Gastrocnemius medialis (tissue), 4 donors: ENCODE measurements around the gene NAV1. TPM values are rescaled to one million over a fixed set of nuclear protein-coding genes. Genes with fewer than 3 reads are reported as not detected.

Experiments
- ATAC-seq, 2 donors: fragments of 150-250 bp; one replicate each; pipeline ENCODE4 v1.9.1; 2016
- DNase-seq, 2 donors: peaks; one replicate each; pipeline ENCODE4 v3.0.0-alpha.2; 2019
- H3K27ac ChIP-seq, 4 donors: fragments of 200-600 bp; sonication (generic); 1 replicate in 1 of 4; 2 replicates in 3 of 4; pipeline ENCODE4 v1.5.1; 2016 to 2018; ENCODE audit warnings: mild to moderate bottlenecking in 2 of 4, moderate library complexity in 1 of 4
- H3K27me3 ChIP-seq, 3 donors: fragments of 200-600 bp; sonication (generic) in 2 of 3; 1 replicate in 1 of 3; 2 replicates in 2 of 3; pipeline versions ENCODE4 v1.5.1 to v1.6.0; 2016 to 2019; ENCODE audit warnings: mild to moderate bottlenecking in 1 of 3, moderate library complexity in 1 of 3
- H3K36me3 ChIP-seq, 2 donors: fragments of 200-600 bp; sonication (generic) in 1 of 2; one replicate each; pipeline ENCODE4 v1.5.1; 2017 to 2018
- H3K4me1 ChIP-seq, 2 donors: fragments of 200-600 bp; sonication (generic) in 1 of 2; one replicate each; pipeline ENCODE4 v1.5.1; 2016 to 2017; ENCODE audit warnings: mild to moderate bottlenecking in 2 of 2
- H3K4me3 ChIP-seq, 4 donors: fragments of 200-600 bp; sonication (generic) in 3 of 4; 1 replicate in 1 of 4; 2 replicates in 3 of 4; pipeline ENCODE4 v1.5.1; 2016 to 2019; ENCODE audit warnings: mild to moderate bottlenecking in 2 of 4
- H3K9me3 ChIP-seq, 3 donors: fragments of 200-600 bp; sonication (generic) in 2 of 3; 1 replicate in 1 of 3; 2 replicates in 2 of 3; pipeline ENCODE4 v1.5.1; 2016 to 2019
- POLR2A ChIP-seq, 2 donors: fragments of 450-650 bp; IDR thresholded peaks; one replicate each; pipeline ENCODE4 v1.6.1; 2017; ENCODE audit warnings: antibody characterized with exemption in 2 of 2, mild to moderate bottlenecking in 2 of 2, moderate library complexity in 2 of 2
- in situ Hi-C, 4 donors: fragments of 200-750 bp; cut with MboI; loops; one replicate each; pipeline versions ENCODE4 v1.15.0 to v1.8.0; 2017; ENCODE audit warnings: low sequenced_read_pairs in 4 of 4
- intact Hi-C: fragments of 100-400 bp; cut with DNase I; formaldehyde crosslinking; loops from one replicate; pipeline ENCODE4 v1.15.1; 2023; ENCODE audit warnings: low total_unique reads
- total RNA-seq, 4 donors: library from RNA; depleted of rRNA; stranded (reverse); fragments of >200 nt; gene quantifications; one replicate each; pipeline versions ENCODE4 v1.1.0 to v1.2.3, GENCODE V29; 2016
- TF ChIP-seq, protein P1 (sequence below), 5 experiments: fragments of 450-650 bp in 3 of 5; fragments of 200-600 bp in 2 of 5; sonication (generic) in 2 of 5; IDR thresholded peaks in 4 of 5; conservative IDR thresholded peaks in 1 of 5; 1 replicate in 4 of 5; 2 replicates in 1 of 5; pipeline ENCODE4 v1.5.1; 2016 to 2019; ENCODE audit warnings: antibody characterized with exemption in 5 of 5, mild to moderate bottlenecking in 3 of 5, moderate library complexity in 3 of 5

Gene NAV1
- total RNA-seq, 4 donors from 2014 or later, result 4.2 to 9.1 (median 7.1) TPM

DNA sequence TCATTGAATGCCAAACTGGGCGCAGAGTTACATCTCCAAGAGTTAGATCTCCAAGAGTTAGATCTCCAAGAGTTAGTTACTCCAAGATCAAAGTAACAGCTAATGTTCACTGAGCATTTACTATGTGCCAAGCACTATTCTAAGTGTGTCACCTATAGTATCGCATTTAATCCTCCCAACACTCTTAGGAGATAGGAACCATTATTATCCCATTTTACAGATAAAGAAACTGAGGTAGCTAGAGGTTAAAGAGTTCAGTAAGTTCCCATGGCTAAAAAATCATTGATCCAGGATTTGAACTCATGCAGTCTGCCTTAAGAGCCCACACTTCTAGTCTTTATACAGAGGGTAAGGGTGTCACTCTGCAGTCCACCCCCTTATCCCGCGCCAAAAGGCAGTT, 1.5 kb upstream of the NAV1 start:
- no peak for TF ChIP-seq POLR2A (IDR thresholded peaks at IDR 0.05)
- TF ChIP-seq, protein P1, sequence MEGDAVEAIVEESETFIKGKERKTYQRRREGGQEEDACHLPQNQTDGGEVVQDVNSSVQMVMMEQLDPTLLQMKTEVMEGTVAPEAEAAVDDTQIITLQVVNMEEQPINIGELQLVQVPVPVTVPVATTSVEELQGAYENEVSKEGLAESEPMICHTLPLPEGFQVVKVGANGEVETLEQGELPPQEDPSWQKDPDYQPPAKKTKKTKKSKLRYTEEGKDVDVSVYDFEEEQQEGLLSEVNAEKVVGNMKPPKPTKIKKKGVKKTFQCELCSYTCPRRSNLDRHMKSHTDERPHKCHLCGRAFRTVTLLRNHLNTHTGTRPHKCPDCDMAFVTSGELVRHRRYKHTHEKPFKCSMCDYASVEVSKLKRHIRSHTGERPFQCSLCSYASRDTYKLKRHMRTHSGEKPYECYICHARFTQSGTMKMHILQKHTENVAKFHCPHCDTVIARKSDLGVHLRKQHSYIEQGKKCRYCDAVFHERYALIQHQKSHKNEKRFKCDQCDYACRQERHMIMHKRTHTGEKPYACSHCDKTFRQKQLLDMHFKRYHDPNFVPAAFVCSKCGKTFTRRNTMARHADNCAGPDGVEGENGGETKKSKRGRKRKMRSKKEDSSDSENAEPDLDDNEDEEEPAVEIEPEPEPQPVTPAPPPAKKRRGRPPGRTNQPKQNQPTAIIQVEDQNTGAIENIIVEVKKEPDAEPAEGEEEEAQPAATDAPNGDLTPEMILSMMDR (IDR thresholded peaks at IDR 0.05 in 4 of 5, conservative IDR thresholded peaks at IDR 0.05 in 1 of 5), result no peak
- in situ Hi-C loops, result no loop called here
- no peaks in the 10 kb centered on the region for H3K9me3 ChIP-seq
- DNase-seq, result no peak
- intact Hi-C loops, result loop anchor here (10.0 kb wide), 1 partner anchor 447 kb away; the partner anchor contains the start of gene RNPEP
- H3K27me3 ChIP-seq, result peaks cover 32 to 55% (median 40%) of the 10 kb centered on the region in 3 donors
- no peak overlapping the region for H3K4me3 ChIP-seq
- no peak for ATAC-seq
- H3K27ac ChIP-seq, result peak overlapping the region in 3 of 4 donors; percentile 67 to 81 (median 79)
- H3K4me1 ChIP-seq, result peaks cover 25 to 33% of the 10 kb centered on the region in 2 donors
- H3K36me3 ChIP-seq, result no peaks in the 10 kb centered on the region

DNA sequence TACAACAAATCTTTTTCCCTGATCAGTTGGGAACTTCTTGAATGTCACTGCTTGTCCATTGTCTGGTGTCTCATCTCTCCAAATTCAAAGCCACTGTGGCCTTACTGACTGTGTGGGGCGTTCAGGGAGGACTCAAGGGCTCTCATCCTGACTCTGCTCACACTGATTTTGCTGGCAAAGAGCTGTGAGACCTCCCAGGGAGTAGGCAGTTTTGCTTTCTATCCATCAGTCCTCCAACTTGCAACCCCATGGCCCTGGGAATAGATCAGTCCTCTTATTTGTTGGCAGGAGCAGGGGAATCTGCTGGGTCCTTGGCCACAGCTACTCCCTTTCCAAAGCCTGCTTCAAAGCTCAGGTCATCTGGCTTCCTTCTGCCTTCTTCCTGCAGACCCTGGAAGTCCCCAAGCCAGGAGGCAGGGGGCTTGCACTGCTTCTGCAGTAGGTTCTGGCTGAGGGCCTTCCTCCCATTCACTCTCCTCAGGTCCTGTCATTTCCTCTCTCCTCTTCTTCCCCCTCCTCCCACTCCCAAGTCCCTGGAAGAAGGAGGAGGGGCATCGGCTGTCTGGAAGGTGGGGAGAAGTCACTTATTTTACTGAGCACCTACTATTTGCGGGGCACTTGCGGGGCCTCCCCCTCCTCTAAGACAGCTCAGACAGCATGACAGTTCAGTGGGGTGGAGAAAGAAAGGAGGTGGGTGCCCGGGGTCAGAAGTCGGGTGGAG, 876 bp upstream of the NAV1 start:
- H3K4me3 ChIP-seq, result peak overlapping the region; percentile 54 to 62 (median 60)
- no peak for TF ChIP-seq POLR2A (IDR thresholded peaks at IDR 0.05)
- TF ChIP-seq, protein P1 (IDR thresholded peaks at IDR 0.05 in 4 of 5, conservative IDR thresholded peaks at IDR 0.05 in 1 of 5), result no peak
- no peak for DNase-seq
- peaks cover 31 to 33% of the 10 kb centered on the region in 2 donors for H3K4me1 ChIP-seq
- H3K27me3 ChIP-seq, result peaks cover 32 to 55% (median 40%) of the 10 kb centered on the region in 3 donors
- H3K9me3 ChIP-seq, result no peaks in the 10 kb centered on the region
- H3K36me3 ChIP-seq, result no peaks in the 10 kb centered on the region
- H3K27ac ChIP-seq, result peak overlapping the region; percentile 79 to 83 (median 80)
- intact Hi-C loops, result loop anchor here (10.0 kb wide), 1 partner anchor 447 kb away; the partner anchor contains the start of gene RNPEP
- ATAC-seq, result no peak
- in situ Hi-C loops, result no loop called here

GRCh38 chr1:201539561-201540431, 869 bp downstream of the NAV1 start:
- intact Hi-C loops, result loop anchor here (10.0 kb wide), 1 partner anchor 445 kb away; the partner anchor contains the start of gene RNPEP
- Histone ChIP-seq H3K27ac (peak overlapping the region; percentile 79 to 83 (median 80)), H3K4me1 (peaks cover 31 to 33% of the 10 kb centered on the region in 2 donors), H3K9me3 (no peaks in the 10 kb centered on the region), H3K4me3 (peak overlapping the region; percentile 54 to 62 (median 60)), H3K36me3 (no peaks in the 10 kb centered on the region), H3K27me3 (peaks cover 32 to 55% (median 40%) of the 10 kb centered on the region in 3 donors)
- in situ Hi-C loops, result no loop called here
- ATAC-seq, result peak; percentile 15 to 18
- TF ChIP-seq, protein P1 (IDR thresholded peaks at IDR 0.05 in 4 of 5, conservative IDR thresholded peaks at IDR 0.05 in 1 of 5), result no peak
- TF ChIP-seq POLR2A (IDR thresholded peaks at IDR 0.05), result peak; percentile 22 to 45
- no peak for DNase-seq

DNA sequence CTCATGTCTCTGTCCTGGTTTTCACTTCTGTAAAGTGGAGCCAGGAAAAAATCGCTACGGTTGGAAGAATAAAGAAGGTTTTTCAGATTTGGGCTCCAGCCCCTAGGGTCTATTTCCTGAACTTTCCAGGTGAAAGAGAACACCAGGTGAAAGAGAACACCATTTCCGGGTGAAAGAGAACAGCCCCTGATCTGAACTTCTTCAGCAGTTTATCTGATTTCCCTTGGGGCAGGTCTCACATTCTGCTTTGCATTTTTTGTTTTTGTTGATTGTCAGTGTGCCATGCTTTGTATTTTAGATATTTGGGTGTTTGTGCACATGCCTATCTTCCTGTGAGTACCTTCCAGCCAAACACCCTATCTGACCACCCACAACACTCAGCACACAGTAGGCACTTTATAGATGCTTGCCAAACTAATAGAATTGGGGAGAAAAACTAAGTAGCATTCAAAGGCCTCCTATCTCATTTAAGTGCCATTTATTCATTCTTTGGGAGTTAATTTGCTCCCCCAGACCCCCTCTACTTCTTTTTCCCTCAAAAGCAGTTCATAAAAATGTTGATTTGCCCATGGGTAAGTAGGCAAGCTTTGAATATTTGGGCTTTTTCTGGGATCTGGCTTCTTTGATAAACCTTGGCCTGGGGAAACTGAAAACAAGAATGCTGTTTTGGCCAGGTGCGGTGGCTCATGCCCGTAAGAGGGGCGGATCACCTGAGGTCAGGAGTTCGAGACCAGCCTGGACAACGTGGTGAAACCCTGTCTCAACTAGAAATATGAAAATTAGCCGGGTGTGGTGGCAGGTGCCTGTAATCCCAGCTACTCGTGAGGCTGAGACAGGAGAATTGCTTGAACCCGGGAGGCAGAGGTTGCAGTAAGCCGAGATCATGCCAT, 2.2 kb downstream of the NAV1 start:
- Histone ChIP-seq H3K36me3 (no peaks in the 10 kb centered on the region), H3K9me3 (no peaks in the 10 kb centered on the region), H3K27ac (peak overlapping the region; percentile 79 to 83 (median 80)), H3K27me3 (peaks cover 32 to 53% (median 40%) of the 10 kb centered on the region in 3 donors), H3K4me3 (peak overlapping the region in 1 of 4 donors; percentile 62), H3K4me1 (peaks cover 30% of the 10 kb centered on the region in 2 donors)
- in situ Hi-C loops, result no loop called here
- no peak for DNase-seq
- intact Hi-C loops, result no loop called here
- ATAC-seq, result no peak
- TF ChIP-seq, protein P1 (IDR thresholded peaks at IDR 0.05 in 4 of 5, conservative IDR thresholded peaks at IDR 0.05 in 1 of 5), result no peak
- no peak for TF ChIP-seq POLR2A (IDR thresholded peaks at IDR 0.05)
